Measurements from ENCODE around the gene ZNF358.
A peak's percentile ranks its signal among the peaks of the same experiment; 100 is the strongest.

Gene ZNF358

DNA sequence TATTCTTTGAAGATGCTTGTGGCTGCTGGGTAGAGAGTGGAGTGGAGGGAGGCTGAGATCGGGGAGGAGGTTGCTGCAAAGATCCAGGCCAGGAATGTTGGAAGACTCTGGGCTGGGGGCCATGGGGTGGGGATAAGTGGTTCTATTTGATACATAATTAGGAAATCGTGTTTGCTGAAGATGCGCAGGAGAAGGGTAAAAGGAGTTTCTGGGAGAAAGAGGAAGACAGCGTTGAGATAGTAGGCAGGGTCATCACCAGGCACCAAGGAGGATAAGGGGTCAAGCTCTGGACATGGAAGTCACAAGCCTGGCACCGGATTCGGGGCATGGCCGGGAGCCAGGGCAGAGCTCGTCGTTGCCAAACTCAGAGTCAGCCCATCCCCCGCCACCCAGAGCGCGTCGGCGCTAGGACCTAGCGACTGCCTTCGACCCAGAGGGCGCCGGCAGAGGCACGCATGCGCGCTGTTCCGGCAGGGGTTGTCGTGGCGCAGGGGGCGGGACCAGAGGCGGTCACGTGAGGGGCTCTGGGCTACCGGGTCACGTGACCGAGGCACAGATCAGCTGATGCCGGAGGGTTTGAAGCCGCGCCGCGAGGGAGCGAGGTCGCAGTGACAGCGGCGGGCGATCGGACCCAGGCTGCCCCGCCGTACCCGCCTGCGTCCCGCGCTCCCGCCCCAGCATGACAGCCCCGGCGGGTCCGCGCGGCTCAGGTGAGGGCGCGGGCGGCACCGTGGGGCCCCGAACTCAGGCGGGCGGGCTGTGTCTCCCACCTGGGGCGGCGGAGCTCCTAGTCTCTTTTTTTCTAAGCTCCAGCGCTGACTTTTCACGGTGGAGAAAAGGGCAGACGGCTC, 6.4 kb downstream of the ZNF358 start, which contains the start of gene MCOLN1:
MCOLN1 (plus strand) TSS at position 553 of the 851 bp plus-strand sequence; CDS start at position 680, 127 bp downstream.
- no peaks in the 10 kb centered on the region for H3F3A ChIP-seq (ENCODE audit: insufficient read depth)
- H3K4me2 ChIP-seq (ENCODE audit: low read depth, low read length, poor library complexity, severe bottlenecking), result peak within 1 kb of the TSS; percentile 93
- peak within 1 kb of the TSS; percentile 85 for H3K4me3 ChIP-seq (ENCODE audit: insufficient read depth, low read length, poor library complexity, severe bottlenecking)
- TF ChIP-seq, protein P1, sequence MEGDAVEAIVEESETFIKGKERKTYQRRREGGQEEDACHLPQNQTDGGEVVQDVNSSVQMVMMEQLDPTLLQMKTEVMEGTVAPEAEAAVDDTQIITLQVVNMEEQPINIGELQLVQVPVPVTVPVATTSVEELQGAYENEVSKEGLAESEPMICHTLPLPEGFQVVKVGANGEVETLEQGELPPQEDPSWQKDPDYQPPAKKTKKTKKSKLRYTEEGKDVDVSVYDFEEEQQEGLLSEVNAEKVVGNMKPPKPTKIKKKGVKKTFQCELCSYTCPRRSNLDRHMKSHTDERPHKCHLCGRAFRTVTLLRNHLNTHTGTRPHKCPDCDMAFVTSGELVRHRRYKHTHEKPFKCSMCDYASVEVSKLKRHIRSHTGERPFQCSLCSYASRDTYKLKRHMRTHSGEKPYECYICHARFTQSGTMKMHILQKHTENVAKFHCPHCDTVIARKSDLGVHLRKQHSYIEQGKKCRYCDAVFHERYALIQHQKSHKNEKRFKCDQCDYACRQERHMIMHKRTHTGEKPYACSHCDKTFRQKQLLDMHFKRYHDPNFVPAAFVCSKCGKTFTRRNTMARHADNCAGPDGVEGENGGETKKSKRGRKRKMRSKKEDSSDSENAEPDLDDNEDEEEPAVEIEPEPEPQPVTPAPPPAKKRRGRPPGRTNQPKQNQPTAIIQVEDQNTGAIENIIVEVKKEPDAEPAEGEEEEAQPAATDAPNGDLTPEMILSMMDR (IDR thresholded peaks at IDR 0.05; ENCODE audit: insufficient read depth, low read length, poor library complexity, severe bottlenecking), result no peak
- no peak for TF ChIP-seq EZH2phosphoT487 (conservative IDR thresholded peaks at IDR 0.05; ENCODE audit: low read length)
- H3K79me2 ChIP-seq (ENCODE audit: insufficient read depth, low read length), result no peaks in the 10 kb centered on the region
- peak within 1 kb of the TSS; percentile 77 for H3K9ac ChIP-seq (ENCODE audit: low read length)
- H3K36me3 ChIP-seq (ENCODE audit: low read length), result no peaks in the 10 kb centered on the region
- no peaks in the 10 kb centered on the region for H4K20me1 ChIP-seq (ENCODE audit: low read depth, low read length)
- H2AFZ ChIP-seq (ENCODE audit: low read depth, low read length, severe bottlenecking), result peak within 1 kb of the TSS; percentile 78
- H3K9me3 ChIP-seq (ENCODE audit: insufficient read depth, low read length), result no peaks in the 10 kb centered on the region
- no peaks in the 10 kb centered on the region for H3K9me2 ChIP-seq (replicated peaks; ENCODE audit: insufficient read depth, low read length)
- no peaks in the 10 kb centered on the region for H3K27me3 ChIP-seq (ENCODE audit: low read length)
- no peak within 1 kb of the TSS for H3K27ac ChIP-seq (ENCODE audit: low read depth, low read length)

DNA sequence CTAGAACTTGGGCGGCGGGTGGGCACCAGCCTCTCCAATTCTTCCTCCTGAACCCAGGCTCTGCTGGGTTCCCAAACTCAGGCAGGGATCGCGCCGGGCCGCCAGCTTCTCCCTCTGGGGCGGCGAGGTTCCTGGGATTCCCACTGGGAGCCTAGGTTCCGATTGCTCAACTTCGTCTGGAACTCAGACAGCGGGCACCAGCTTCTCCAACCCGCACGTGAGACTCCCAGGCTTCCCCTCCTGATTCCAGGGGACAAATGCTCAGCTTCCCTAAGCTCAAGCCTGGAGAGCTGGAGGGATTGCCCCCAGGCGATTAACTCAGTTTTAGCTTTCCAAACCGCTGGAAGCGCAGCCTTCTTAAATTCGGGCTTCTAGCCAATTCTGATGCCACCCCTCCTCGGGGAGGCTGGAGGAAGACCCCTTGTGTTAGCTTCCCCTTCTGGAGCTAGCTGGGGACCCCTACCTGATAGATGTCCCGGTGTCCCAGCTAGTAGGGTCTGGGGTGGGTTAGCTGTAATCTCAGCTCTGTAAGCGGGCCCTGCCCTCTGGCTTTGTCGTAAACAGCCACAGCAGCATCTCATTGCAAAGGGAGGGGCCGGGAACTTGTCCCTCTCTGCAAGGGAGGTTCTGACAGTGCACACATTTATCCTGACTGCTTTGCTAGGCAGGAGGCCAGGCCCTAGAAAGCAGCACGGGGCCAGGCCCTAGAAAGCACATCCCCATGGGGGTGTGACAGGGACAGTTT, 7.2 kb downstream of the ZNF358 start:
- H2AFZ ChIP-seq (ENCODE audit: low read depth, low read length, severe bottlenecking), result peak overlapping the region; percentile 78
- H3K9ac ChIP-seq (ENCODE audit: low read length), result peak overlapping the region; percentile 77
- TF ChIP-seq, protein P1 (IDR thresholded peaks at IDR 0.05; ENCODE audit: insufficient read depth, low read length, poor library complexity, severe bottlenecking), result no peak
- no peak for TF ChIP-seq EZH2phosphoT487 (conservative IDR thresholded peaks at IDR 0.05; ENCODE audit: low read length)
- H4K20me1 ChIP-seq (ENCODE audit: low read depth, low read length), result no peaks in the 10 kb centered on the region
- H3K9me2 ChIP-seq (replicated peaks; ENCODE audit: insufficient read depth, low read length), result no peaks in the 10 kb centered on the region
- H3K27ac ChIP-seq (ENCODE audit: low read depth, low read length), result no peak overlapping the region
- no peaks in the 10 kb centered on the region for H3F3A ChIP-seq (ENCODE audit: insufficient read depth)
- H3K27me3 ChIP-seq (ENCODE audit: low read length), result no peaks in the 10 kb centered on the region
- peak overlapping the region; percentile 85 for H3K4me3 ChIP-seq (ENCODE audit: insufficient read depth, low read length, poor library complexity, severe bottlenecking)
- H3K4me2 ChIP-seq (ENCODE audit: low read depth, low read length, poor library complexity, severe bottlenecking), result peak overlapping the region; percentile 93
- no peaks in the 10 kb centered on the region for H3K36me3 ChIP-seq (ENCODE audit: low read length)
- no peaks in the 10 kb centered on the region for H3K79me2 ChIP-seq (ENCODE audit: insufficient read depth, low read length)
- H3K9me3 ChIP-seq (ENCODE audit: insufficient read depth, low read length), result no peaks in the 10 kb centered on the region

DNA sequence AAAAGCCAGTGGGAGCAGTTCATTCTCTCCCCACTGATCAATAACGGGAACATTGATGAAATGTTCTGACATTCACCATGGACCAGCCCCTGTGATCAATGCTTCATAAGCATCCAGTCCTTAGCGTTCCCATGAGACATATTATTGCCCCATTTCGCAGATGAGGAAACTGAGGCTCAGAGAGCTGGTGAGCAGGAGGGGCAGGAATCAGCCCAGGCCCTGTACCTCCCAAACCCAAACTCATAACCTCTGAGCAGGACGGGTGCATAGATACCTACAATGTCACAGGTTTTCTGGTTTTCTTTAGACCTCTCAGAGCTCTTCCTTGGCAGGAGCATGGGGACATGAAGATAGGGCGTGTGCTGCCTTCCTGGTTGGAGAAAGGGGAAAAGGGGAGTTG, 8.6 kb downstream of the ZNF358 start:
- no peak overlapping the region for H3K4me3 ChIP-seq (ENCODE audit: insufficient read depth, low read length, poor library complexity, severe bottlenecking)
- H3K79me2 ChIP-seq (ENCODE audit: insufficient read depth, low read length), result no peaks in the 10 kb centered on the region
- H3K9me3 ChIP-seq (ENCODE audit: insufficient read depth, low read length), result no peaks in the 10 kb centered on the region
- no peaks in the 10 kb centered on the region for H4K20me1 ChIP-seq (ENCODE audit: low read depth, low read length)
- H3K27me3 ChIP-seq (ENCODE audit: low read length), result no peaks in the 10 kb centered on the region
- no peak overlapping the region for H3K4me2 ChIP-seq (ENCODE audit: low read depth, low read length, poor library complexity, severe bottlenecking)
- TF ChIP-seq, protein P1 (IDR thresholded peaks at IDR 0.05; ENCODE audit: insufficient read depth, low read length, poor library complexity, severe bottlenecking), result no peak
- no peak for TF ChIP-seq EZH2phosphoT487 (conservative IDR thresholded peaks at IDR 0.05; ENCODE audit: low read length)
- no peak overlapping the region for H3K27ac ChIP-seq (ENCODE audit: low read depth, low read length)
- H3K9me2 ChIP-seq (replicated peaks; ENCODE audit: insufficient read depth, low read length), result no peaks in the 10 kb centered on the region
- no peak overlapping the region for H3K9ac ChIP-seq (ENCODE audit: low read length)
- H2AFZ ChIP-seq (ENCODE audit: low read depth, low read length, severe bottlenecking), result no peak overlapping the region
- no peaks in the 10 kb centered on the region for H3F3A ChIP-seq (ENCODE audit: insufficient read depth)
- H3K36me3 ChIP-seq (ENCODE audit: low read length), result no peaks in the 10 kb centered on the region

Data from SU-DHL-6 (cell line).